HCT116 (cell line): Measurements from ENCODE around the gene PATE2. TPM values are rescaled to one million over a fixed set of nuclear protein-coding genes. Genes with fewer than 3 reads are reported as not detected.

ENCODE experiments used
- ATAC-seq: fragments of 200-7000 bp; cut with Tn5 transposase; 2 replicates; pipeline ENCODE4 v1.9.1; 2020; ENCODE audit warnings: mild to moderate bottlenecking, moderate library complexity
- Bru-seq: library from RNA; stranded (reverse); fragments of 400-500 nt; gene quantifications from one replicate; lab custom pipeline; 2021; lab: Mats Ljungman, UMichigan
- BruChase-seq, 2 experiments: library from RNA; stranded (reverse); fragments of 400-500 nt; gene quantifications; one replicate each; lab custom pipeline; 2021; lab: Mats Ljungman, UMichigan
- BruUV-seq: library from RNA; stranded (reverse); fragments of 400-500 nt; replicated peaks from 2 replicates; lab custom pipeline; 2021; lab: Mats Ljungman, UMichigan
- CTCF ChIA-PET: fragments of 300-600 bp; sonication (Branson Sonifier 250); formaldehyde crosslinking; loops from one replicate; lab custom pipeline; 2021; ENCODE audit warnings: antibody characterized with exemption; lab: Charles Lee
- POLR2A ChIA-PET: fragments of 300-600, 350-600 bp; sonication (Branson Sonifier 250); formaldehyde crosslinking; loops from one replicate; lab custom pipeline; 2021; ENCODE audit warnings: antibody characterized with exemption; lab: Charles Lee
- RAD21 ChIA-PET, 2 experiments: fragments of 300-600 bp; sonication (Branson Sonifier 250); formaldehyde crosslinking; loops; one replicate each; lab custom pipeline; 2023; ENCODE audit warnings: low total read pairs in 2 of 2; ENCODE audit not compliant: uncharacterized antibody in 2 of 2, unreplicated experiment in 2 of 2, low non-redundant PET in 1 of 2; lab: Charles Lee
- DNase-seq: peaks from one replicate; pipeline ENCODE4 v3.0.0-alpha.2; 2010; ENCODE audit warnings: low read depth, low spot score
- H2AFZ ChIP-seq: fragments of 200-600 bp; shearing (Covaris generic), sonication (generic); 2 replicates; pipeline ENCODE4 v1.6.1; 2017; ENCODE audit warnings: low read depth, mixed run types, mixed read lengths, antibody characterized with exemption, low read length; ENCODE audit not compliant: poor library complexity, severe bottlenecking
- H3K27ac ChIP-seq: 2 replicates; pipeline ENCODE4 v1.5.1; 2012; ENCODE audit warnings: low read depth, low read length
- H3K27me3 ChIP-seq: fragments of 200-600 bp; sonication (generic); 2 replicates; pipeline ENCODE4 v1.6.1; 2016; ENCODE audit warnings: mixed run types, low read length, mixed read lengths; ENCODE audit not compliant: insufficient read depth
- H3K36me3 ChIP-seq, 2 experiments: fragments of 200-500 bp in 1 of 2; fragments of 200-600 bp in 1 of 2; sonication (Bioruptor generic) in 1 of 2; sonication (generic) in 1 of 2; 2 replicates each; pipeline versions ENCODE4 v1.5.1 to v1.6.1; 2014 to 2016; ENCODE audit warnings: low read length in 2 of 2, inconsistent platforms in 1 of 2, mixed read lengths in 1 of 2, mixed run types in 1 of 2; ENCODE audit not compliant: insufficient read depth in 2 of 2, control insufficient read depth in 1 of 2
- H3K4me1 ChIP-seq, 2 experiments: fragments of 200-600 bp in 1 of 2; sonication (generic) in 1 of 2; 2 replicates each; pipeline versions ENCODE4 v1.5.1 to v1.6.1; 2012 to 2017; ENCODE audit warnings: low read length in 2 of 2, inconsistent platforms in 1 of 2, mild to moderate bottlenecking in 1 of 2, mixed read lengths in 1 of 2, mixed run types in 1 of 2, moderate library complexity in 1 of 2; ENCODE audit not compliant: insufficient read depth in 2 of 2, control insufficient read depth in 1 of 2
- H3K4me2 ChIP-seq: fragments of 200-600 bp; sonication (generic); 2 replicates; pipeline ENCODE4 v1.6.1; 2017; ENCODE audit warnings: mixed run types, low read length, mixed read lengths
- H3K4me3 ChIP-seq, 2 experiments: fragments of 200-600 bp in 1 of 2; sonication (generic) in 1 of 2; replicated peaks in 1 of 2; 2 replicates each; pipeline ENCODE4 v1.5.1; 2011 to 2016; ENCODE audit warnings: low read length in 2 of 2, control low read depth in 1 of 2, low read depth in 1 of 2, mild to moderate bottlenecking in 1 of 2, mixed read lengths in 1 of 2, mixed run types in 1 of 2
- H3K79me2 ChIP-seq: fragments of 200-600 bp; sonication (generic); 2 replicates; pipeline ENCODE4 v1.6.1; 2017; ENCODE audit warnings: mild to moderate bottlenecking, mixed run types, low read length, moderate library complexity, mixed read lengths; ENCODE audit not compliant: insufficient read depth
- H3K9ac ChIP-seq: fragments of 200-600 bp; sonication (generic); 2 replicates; pipeline ENCODE4 v1.6.1; 2016; ENCODE audit warnings: low read length, mixed read lengths
- H3K9me2 ChIP-seq: fragments of 200-600 bp; sonication (generic), shearing (Covaris generic); 2 replicates; pipeline ENCODE4 v1.6.1; 2017; ENCODE audit warnings: mixed run types, mild to moderate bottlenecking, moderate library complexity; ENCODE audit not compliant: insufficient read depth
- H3K9me3 ChIP-seq, 2 experiments: fragments of 200-500 bp in 1 of 2; fragments of 200-600 bp in 1 of 2; sonication (Bioruptor generic) in 1 of 2; sonication (generic) in 1 of 2; 2 replicates each; pipeline ENCODE4 v1.6.1; 2014 to 2017; ENCODE audit warnings: low read length in 2 of 2, mixed read lengths in 2 of 2, inconsistent platforms in 1 of 2, low read depth in 1 of 2, mild to moderate bottlenecking in 1 of 2, mixed run types in 1 of 2, moderate library complexity in 1 of 2; ENCODE audit not compliant: control insufficient read depth in 1 of 2, insufficient read depth in 1 of 2
- H4K20me1 ChIP-seq: fragments of 200-600 bp; sonication (generic), shearing (Covaris generic); 2 replicates; pipeline ENCODE4 v1.6.1; 2017; ENCODE audit warnings: mixed run types, mild to moderate bottlenecking, moderate library complexity; ENCODE audit not compliant: insufficient read depth
- ATF3 ChIP-seq: IDR thresholded peaks from 2 replicates; pipeline ENCODE4 v1.6.1; 2012
- CBX3 ChIP-seq: IDR thresholded peaks from 2 replicates; pipeline ENCODE4 v1.6.1; 2012; ENCODE audit warnings: low read depth
- CTCF ChIP-seq, 3 experiments: fragments of 200-600 bp in 1 of 3; sonication (generic) in 1 of 3; IDR thresholded peaks in 2 of 3; conservative IDR thresholded peaks in 1 of 3; 2 replicates each; pipeline ENCODE4 v1.5.1; 2012 to 2017; ENCODE audit warnings: low read depth in 2 of 3, low read length in 2 of 3, antibody characterized with exemption in 1 of 3, borderline replicate concordance in 1 of 3, control low read depth in 1 of 3, mild to moderate bottlenecking in 1 of 3, mixed read lengths in 1 of 3, mixed run types in 1 of 3, moderate library complexity in 1 of 3; ENCODE audit not compliant: insufficient read depth in 1 of 3
- ELF1 ChIP-seq: IDR thresholded peaks from 2 replicates; pipeline ENCODE4 v1.6.1; 2012; ENCODE audit warnings: low read depth, borderline replicate concordance
- EZH2 ChIP-seq: fragments of 200-600 bp; sonication (generic); IDR thresholded peaks from 2 replicates; pipeline ENCODE4 v1.6.1; 2017; ENCODE audit warnings: antibody characterized with exemption, mixed run types
- EZH2phosphoT487 ChIP-seq: fragments of 200-600 bp; IDR thresholded peaks from 2 replicates; pipeline ENCODE4 v1.6.1; 2018; ENCODE audit warnings: antibody characterized with exemption, borderline replicate concordance
- FOSL1 ChIP-seq: IDR thresholded peaks from 2 replicates; pipeline ENCODE4 v1.6.1; 2012; ENCODE audit warnings: low read depth
- JUND ChIP-seq: IDR thresholded peaks from 2 replicates; pipeline ENCODE4 v1.6.1; 2012
- POLR2A ChIP-seq: IDR thresholded peaks from 2 replicates; pipeline ENCODE4 v1.7.0; 2011; ENCODE audit warnings: borderline replicate concordance; ENCODE audit not compliant: insufficient read depth, insufficient read length; ENCODE audit errors: extremely low read depth
- POLR2AphosphoS5 ChIP-seq: IDR thresholded peaks from 2 replicates; pipeline ENCODE4 v1.6.1; 2011; ENCODE audit warnings: mild to moderate bottlenecking, low read depth, low read length, moderate library complexity
- RAD21 ChIP-seq: IDR thresholded peaks from 2 replicates; pipeline ENCODE4 v1.6.1; 2012; ENCODE audit warnings: low read depth, mild to moderate bottlenecking
- REST ChIP-seq: IDR thresholded peaks from 2 replicates; pipeline ENCODE4 v1.6.1; 2012; ENCODE audit warnings: low read depth
- SIN3A ChIP-seq: IDR thresholded peaks from 2 replicates; pipeline ENCODE4 v1.6.1; 2012; ENCODE audit warnings: low read depth
- SP1 ChIP-seq: IDR thresholded peaks from 2 replicates; pipeline ENCODE4 v1.6.1; 2012; ENCODE audit warnings: low read depth
- TCF7L2 ChIP-seq: IDR thresholded peaks from 2 replicates; pipeline ENCODE4 v1.7.0; 2011; ENCODE audit warnings: borderline replicate concordance, inconsistent platforms; ENCODE audit not compliant: insufficient read depth, insufficient read length; ENCODE audit errors: extremely low read depth
- ZBTB33 ChIP-seq: IDR thresholded peaks from 2 replicates; pipeline ENCODE4 v1.6.1; 2011; ENCODE audit warnings: mild to moderate bottlenecking, low read length, moderate library complexity; ENCODE audit not compliant: insufficient replicate concordance; ENCODE audit errors: extremely low read depth
- ZFX ChIP-seq: fragments of 450-650 bp; IDR thresholded peaks from 2 replicates; pipeline ENCODE4 v1.6.1; 2017
- intact Hi-C: fragments of 100-400 bp; cut with micrococcal nuclease; formaldehyde crosslinking; loops from 2 replicates; pipeline ENCODE4 v1.10.0; 2022
- long read RNA-seq: library from polyadenylated mRNA; unstranded; transcript quantifications from one replicate; pipeline ENCODE4 v2.0.0, GENCODE V29; 2021; ENCODE audit not compliant: unreplicated experiment
- polyA plus RNA-seq: library from polyadenylated mRNA; unstranded; fragments of >200 nt; gene quantifications from 2 replicates; pipeline ENCODE4 v1.2.1, GENCODE V29; 2012; ENCODE audit warnings: missing spikeins
- total RNA-seq: library from RNA; stranded (reverse); gene quantifications from one replicate; pipeline ENCODE4 v1.2.1, GENCODE V29; 2021; ENCODE audit not compliant: unreplicated experiment

The PATE2 gene
- not detected for total RNA-seq
- not detected in 2 replicates for polyA plus RNA-seq
- percentile 28 among the genes with signal in this experiment for Bru-seq, nascent RNA
- percentile 20 among the genes with signal in this experiment for BruChase-seq, experiment 1, labeled RNA remaining after a 6-hour chase
- percentile 25 among the genes with signal in this experiment for BruChase-seq, experiment 2, labeled RNA remaining after a 2-hour chase
- long read RNA-seq: 0 reads

- H3K9me2 ChIP-seq: no peaks in the 10 kb centered on the region
- no TSS peak for BruUV-seq
- POLR2A ChIA-PET: no interaction called here
- no peaks in the 10 kb centered on the region for H4K20me1 ChIP-seq
- DNase-seq: no peak
- no peaks in the 10 kb centered on the region for H3K36me3 ChIP-seq
- H3K4me2 ChIP-seq: no peak within 1 kb of the TSS
- no peak for TF ChIP-seq EZH2
- no peak for TF ChIP-seq POLR2A
- no peak for TF ChIP-seq EZH2phosphoT487
- no peak for TF ChIP-seq RAD21
- TF ChIP-seq JUND: no peak
- TF ChIP-seq ZBTB33: no peak
- no peak for TF ChIP-seq REST
- TF ChIP-seq ELF1: no peak
- TF ChIP-seq TCF7L2: no peak
- TF ChIP-seq POLR2AphosphoS5: no peak
- TF ChIP-seq FOSL1: no peak
- TF ChIP-seq CTCF (IDR thresholded peaks at IDR 0.05 in 2 of 3, conservative IDR thresholded peaks at IDR 0.05 in 1 of 3; ENCODE audit: borderline replicate concordance in 1 of 3, insufficient read depth in 1 of 3, low read depth in 2 of 3, low read length in 2 of 3): no peak
- no peak for TF ChIP-seq ZFX
- TF ChIP-seq SIN3A: no peak
- TF ChIP-seq ATF3: no peak
- TF ChIP-seq SP1: no peak
- no peak for TF ChIP-seq CBX3
- TF ChIP-seq, all 23 proteins: peak for 0
- Histone ChIP-seq H3K9ac (no peak within 1 kb of the TSS), H3K4me3 (no peak within 1 kb of the TSS), H3K4me1 (no peaks in the 10 kb centered on the region), H3K27me3 (peaks cover 25% of the 10 kb centered on the region), H2AFZ (no peak within 1 kb of the TSS), H3K9me3 (no peaks in the 10 kb centered on the region), H3K27ac (no peak within 1 kb of the TSS), H3K79me2 (no peaks in the 10 kb centered on the region)
- intact Hi-C loops: no loop called here
- ChIA-PET CTCF (no interaction called here), RAD21 (no interaction called here)
- ATAC-seq: no peak
Measured at GRCh38 chr11:125778728-125779127, at the start of gene PATE2. PATE2 (minus strand) TSS chr11:125778828; CDS start chr11:125778773, 55 bp downstream.
